Activated CD8-positive, alpha-beta T cell treated with anti-CD3 and anti-CD28 coated beads, Interleukin-2, amount 10 ng/mL, durations not matched to agents 7 days and 5 days (primary cell): ENCODE data around the gene MOCS2. TPM values are rescaled to one million over a fixed set of nuclear protein-coding genes. Genes with fewer than 3 reads are reported as not detected.

Experiments used
- ATAC-seq: fragments of 150-1000 bp; cut with Tn5 transposase; one replicate; pipeline ENCODE4 v1.10.0; 2021; ENCODE audit warnings: moderate library complexity
- CTCF ChIA-PET: fragments of 350-600 bp; sonication (Branson Sonifier 250); formaldehyde crosslinking; loops from one replicate; lab custom pipeline; 2021; ENCODE audit warnings: antibody characterized with exemption; lab: Charles Lee
- POLR2A ChIA-PET: fragments of 350-600 bp; sonication (Branson Sonifier 250); formaldehyde crosslinking; loops from one replicate; lab custom pipeline; 2021; ENCODE audit warnings: antibody characterized with exemption; lab: Charles Lee
- DNase-seq: peaks from one replicate; pipeline ENCODE4 v3.0.0-alpha.2; 2020
- H3K27ac Mint-ChIP-seq: one replicate; pipeline ENCODE4 v1.8.0; 2021; ENCODE audit warnings: mild to moderate bottlenecking, mixed read lengths
- H3K27me3 Mint-ChIP-seq: one replicate; pipeline ENCODE4 v1.8.0; 2021; ENCODE audit warnings: low read depth, mixed read lengths
- H3K36me3 Mint-ChIP-seq: one replicate; pipeline ENCODE4 v1.8.0; 2021; ENCODE audit warnings: low read depth, mixed read lengths
- H3K4me1 Mint-ChIP-seq: one replicate; pipeline ENCODE4 v1.8.0; 2021; ENCODE audit warnings: low read depth, mixed read lengths
- H3K4me3 Mint-ChIP-seq: one replicate; pipeline ENCODE4 v1.8.0; 2021; ENCODE audit warnings: mild to moderate bottlenecking, mixed read lengths
- H3K9me3 Mint-ChIP-seq: one replicate; pipeline ENCODE4 v1.8.0; 2022; ENCODE audit warnings: mixed read lengths; ENCODE audit not compliant: insufficient read depth
- total RNA-seq, 2 experiments: library from RNA; stranded (reverse); gene quantifications; one replicate each; pipeline ENCODE4 v1.2.3, GENCODE V29; 2021

MOCS2 gene
- total RNA-seq, 2 experiments from 2014 or later, result 30.7 TPM

DNA sequence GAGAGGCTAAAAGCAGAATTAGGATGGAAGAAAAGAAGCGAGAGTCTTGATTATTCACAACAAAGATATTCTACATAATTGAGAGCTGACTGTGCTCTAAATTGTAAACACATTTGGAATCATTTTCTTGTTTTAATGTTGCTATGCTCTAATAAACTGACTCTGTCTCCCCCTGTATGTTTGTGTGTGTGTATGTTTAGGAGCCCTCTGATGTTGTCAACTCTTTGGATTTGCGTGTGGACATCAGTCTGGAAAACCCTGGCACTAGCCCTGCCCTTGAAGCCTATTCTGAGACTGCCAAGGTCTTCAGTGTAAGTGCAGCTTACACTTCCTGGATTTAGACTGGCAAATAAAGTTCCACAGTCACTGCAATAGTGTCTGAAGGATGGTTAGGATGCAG, 37.8 kb downstream of the MOCS2 start:
- Mint-ChIP-seq H3K4me1 (peaks cover 30% of the 10 kb centered on the region), H3K27ac (no peak overlapping the region), H3K4me3 (no peak overlapping the region), H3K36me3 (peaks cover 58% of the 10 kb centered on the region), H3K9me3 (no peaks in the 10 kb centered on the region), H3K27me3 (peaks cover 4% of the 10 kb centered on the region)
- DNase-seq, result no peak
- ChIA-PET CTCF (interaction anchor here (1.1 to 1.6 kb wide), 2 partner anchors 20 to 124 kb away, joined by 4 to 10 read pairs; no protein-coding TSS in a partner anchor), POLR2A (no interaction called here)
- no peak for ATAC-seq

DNA sequence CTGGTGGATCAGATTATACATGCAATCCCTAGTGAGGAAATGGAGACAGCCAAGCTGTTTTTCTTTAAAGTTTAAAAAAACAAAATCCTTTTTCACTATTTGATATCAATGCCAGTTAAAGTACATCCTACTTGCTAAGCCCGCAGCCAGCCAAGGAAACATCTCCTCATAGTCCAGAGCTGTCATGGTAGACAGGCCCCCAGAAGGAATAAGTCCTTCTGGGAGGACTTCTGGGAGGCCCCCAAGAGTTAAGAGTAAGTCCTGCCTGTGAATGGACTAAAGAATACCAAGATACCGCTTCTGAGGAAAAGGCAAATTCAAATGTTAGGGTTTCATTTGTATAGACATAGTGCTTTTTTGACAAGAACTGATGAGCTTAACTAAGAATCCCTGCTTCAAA, 38.3 kb downstream of the MOCS2 start:
- CTCF ChIA-PET, result interaction anchor here (1.1 to 1.6 kb wide), 2 partner anchors 20 to 123 kb away, joined by 4 to 10 read pairs; no protein-coding TSS in a partner anchor
- Mint-ChIP-seq H3K4me1 (peaks cover 30% of the 10 kb centered on the region), H3K27ac (no peak overlapping the region), H3K9me3 (no peaks in the 10 kb centered on the region), H3K36me3 (peaks cover 58% of the 10 kb centered on the region), H3K27me3 (peaks cover 4% of the 10 kb centered on the region), H3K4me3 (no peak overlapping the region)
- ATAC-seq, result no peak
- DNase-seq, result no peak
- POLR2A ChIA-PET, result no interaction called here

DNA sequence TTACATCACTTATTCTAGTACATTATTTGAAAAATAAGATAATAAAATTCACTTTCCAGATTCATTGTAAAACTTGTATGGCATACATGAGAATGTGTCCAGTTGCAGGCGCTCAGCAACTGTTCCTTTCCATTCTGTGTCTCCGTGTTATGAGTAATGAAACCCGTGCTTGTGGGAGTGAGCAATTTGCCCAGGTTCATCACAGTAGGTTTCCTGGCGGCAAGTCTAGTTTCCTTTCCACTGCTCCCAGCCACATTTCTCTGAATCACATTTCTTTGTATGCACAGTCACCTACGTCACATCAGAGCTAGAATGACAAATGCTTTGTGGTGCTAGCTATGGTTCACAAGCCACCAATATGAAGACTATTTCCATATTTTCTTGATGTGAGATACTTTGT, 39.9 kb downstream of the MOCS2 start:
- H3K27ac Mint-ChIP-seq, result peak overlapping the region; percentile 80
- peaks cover 5% of the 10 kb centered on the region for H3K27me3 Mint-ChIP-seq
- no peaks in the 10 kb centered on the region for H3K9me3 Mint-ChIP-seq
- ChIA-PET POLR2A (interaction anchor here (0.8 to 1.3 kb wide), 2 partner anchors 18 to 28 kb away, joined by 3 read pairs; no protein-coding TSS in a partner anchor), CTCF (interaction anchor here (0.7 to 2.6 kb wide), 12 partner anchors 8 to 125 kb away, joined by 3 to 13 read pairs (median 5); no protein-coding TSS in a partner anchor)
- peaks cover 51% of the 10 kb centered on the region for H3K36me3 Mint-ChIP-seq
- H3K4me3 Mint-ChIP-seq, result peak overlapping the region; percentile 44
- peak; percentile 82 for DNase-seq
- ATAC-seq, result peak; percentile 94
- peaks cover 30% of the 10 kb centered on the region for H3K4me1 Mint-ChIP-seq

DNA sequence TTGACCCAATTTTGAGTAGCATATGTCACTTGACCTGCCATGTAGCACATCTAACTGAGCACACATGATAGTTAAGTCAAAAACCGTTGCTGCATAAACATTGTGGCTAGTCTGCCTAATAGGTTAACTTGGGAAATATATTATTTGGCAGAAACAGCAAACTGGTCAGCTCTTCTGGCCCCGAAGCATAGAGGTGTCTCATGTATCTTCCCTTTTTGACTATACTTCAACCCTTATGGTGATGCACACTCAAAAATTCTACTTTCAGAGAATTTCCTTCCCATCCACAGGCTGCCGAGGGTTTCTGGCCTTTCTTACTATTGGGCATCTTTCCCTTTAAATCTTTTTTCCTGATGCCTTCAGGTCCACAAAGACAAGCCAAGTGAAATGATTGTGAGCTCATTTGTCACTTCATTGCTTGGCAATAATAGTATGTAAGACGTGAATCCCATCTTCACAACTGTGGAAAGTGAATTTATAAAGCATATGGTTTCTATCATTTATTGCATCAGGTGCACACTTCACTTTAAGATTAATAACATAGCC, 41.2 kb downstream of the MOCS2 start:
- Mint-ChIP-seq H3K4me1 (peaks cover 30% of the 10 kb centered on the region), H3K27ac (no peak overlapping the region), H3K4me3 (no peak overlapping the region), H3K27me3 (peaks cover 4% of the 10 kb centered on the region), H3K36me3 (peaks cover 43% of the 10 kb centered on the region), H3K9me3 (no peaks in the 10 kb centered on the region)
- POLR2A ChIA-PET, result interaction anchor here (1.0 kb wide), 1 partner anchor 20 kb away, joined by 3 read pairs; no protein-coding TSS in a partner anchor
- no peak for DNase-seq
- no peak for ATAC-seq
- CTCF ChIA-PET, result interaction anchor here (1.1 to 2.6 kb wide), 4 partner anchors 10 to 124 kb away, joined by 3 to 13 read pairs (median 8); no protein-coding TSS in a partner anchor

DNA sequence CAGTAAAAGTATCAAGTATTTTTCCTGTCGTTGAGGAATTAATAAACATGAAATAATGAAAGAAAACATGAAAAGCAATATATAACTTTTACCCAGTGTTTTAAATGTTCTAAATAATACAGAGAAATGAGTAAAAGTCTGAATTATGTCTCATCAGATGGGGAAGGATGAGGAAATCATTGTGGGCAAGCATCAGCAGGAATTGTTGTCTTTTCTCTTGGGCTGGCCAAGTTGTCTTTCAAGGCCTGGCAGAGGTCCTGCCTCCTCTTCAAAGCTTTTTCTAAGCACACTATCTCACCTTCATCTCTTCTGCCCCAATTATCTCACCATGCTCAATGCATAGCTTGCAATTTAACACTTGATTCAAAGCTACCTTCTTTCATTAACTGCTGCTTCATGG, 41.9 kb downstream of the MOCS2 start:
- peaks cover 38% of the 10 kb centered on the region for H3K36me3 Mint-ChIP-seq
- no peak overlapping the region for H3K4me3 Mint-ChIP-seq
- ChIA-PET POLR2A (interaction anchor here (1.0 kb wide), 1 partner anchor 19 kb away, joined by 3 read pairs; no protein-coding TSS in a partner anchor), CTCF (interaction anchor here (1.1 to 2.6 kb wide), 3 partner anchors 27 to 123 kb away, joined by 3 to 13 read pairs (median 10); no protein-coding TSS in a partner anchor)
- DNase-seq (no peak), ATAC-seq (no peak)
- H3K9me3 Mint-ChIP-seq, result no peaks in the 10 kb centered on the region
- H3K4me1 Mint-ChIP-seq, result peaks cover 30% of the 10 kb centered on the region
- H3K27me3 Mint-ChIP-seq, result peaks cover 2% of the 10 kb centered on the region
- no peak overlapping the region for H3K27ac Mint-ChIP-seq

DNA sequence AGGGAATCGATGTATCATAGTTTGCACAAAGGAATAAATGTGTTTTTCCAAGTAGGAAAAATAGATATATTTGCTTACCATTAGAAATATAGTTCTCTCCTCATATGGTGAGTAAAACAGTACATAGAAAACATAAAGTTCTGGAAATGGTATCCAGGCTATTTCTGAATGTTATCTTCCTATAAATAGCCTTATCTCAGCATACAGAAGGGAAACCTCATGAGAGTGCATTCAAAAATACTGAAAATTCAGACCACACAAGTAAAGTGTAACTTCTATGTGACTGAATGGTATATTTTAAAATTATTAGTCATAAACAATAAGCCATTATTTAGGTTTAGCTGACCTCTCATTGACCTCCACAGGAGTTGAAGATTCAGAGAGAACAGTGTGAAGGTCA, 43.5 kb downstream of the MOCS2 start:
- Mint-ChIP-seq H3K9me3 (no peaks in the 10 kb centered on the region), H3K27ac (no peak overlapping the region), H3K27me3 (peaks cover 4% of the 10 kb centered on the region), H3K4me1 (peaks cover 28% of the 10 kb centered on the region), H3K4me3 (no peak overlapping the region), H3K36me3 (peaks cover 43% of the 10 kb centered on the region)
- DNase-seq (no peak), ATAC-seq (no peak)
- POLR2A ChIA-PET, result no interaction called here
- CTCF ChIA-PET, result no interaction called here

DNA sequence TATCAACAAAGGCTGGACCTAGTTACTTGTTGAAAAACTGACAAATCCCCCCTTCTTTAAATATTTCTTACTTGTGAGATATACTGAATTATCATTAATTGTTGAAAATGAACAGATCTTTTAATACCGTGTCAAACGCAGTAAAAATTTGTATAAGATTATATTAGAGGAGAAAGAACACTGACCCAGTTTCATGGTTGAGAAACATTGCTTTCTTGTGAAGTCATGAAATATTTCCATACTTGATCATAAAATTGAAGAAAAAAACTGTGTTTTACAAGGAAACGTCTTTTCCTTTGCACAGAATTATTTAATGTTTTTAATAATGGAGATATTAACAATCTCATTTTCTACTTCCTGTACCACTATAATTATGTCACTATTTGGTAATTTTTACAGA, 45.8 kb downstream of the MOCS2 start:
- no peaks in the 10 kb centered on the region for H3K9me3 Mint-ChIP-seq
- peaks cover 11% of the 10 kb centered on the region for H3K4me1 Mint-ChIP-seq
- H3K27me3 Mint-ChIP-seq, result peaks cover 7% of the 10 kb centered on the region
- ChIA-PET CTCF (interaction anchor here (1.4 kb wide), 1 partner anchor 28 kb away, joined by 3 read pairs; no protein-coding TSS in a partner anchor), POLR2A (no interaction called here)
- ATAC-seq (no peak), DNase-seq (no peak)
- H3K36me3 Mint-ChIP-seq, result peaks cover 41% of the 10 kb centered on the region
- no peak overlapping the region for H3K4me3 Mint-ChIP-seq
- H3K27ac Mint-ChIP-seq, result no peak overlapping the region

DNA sequence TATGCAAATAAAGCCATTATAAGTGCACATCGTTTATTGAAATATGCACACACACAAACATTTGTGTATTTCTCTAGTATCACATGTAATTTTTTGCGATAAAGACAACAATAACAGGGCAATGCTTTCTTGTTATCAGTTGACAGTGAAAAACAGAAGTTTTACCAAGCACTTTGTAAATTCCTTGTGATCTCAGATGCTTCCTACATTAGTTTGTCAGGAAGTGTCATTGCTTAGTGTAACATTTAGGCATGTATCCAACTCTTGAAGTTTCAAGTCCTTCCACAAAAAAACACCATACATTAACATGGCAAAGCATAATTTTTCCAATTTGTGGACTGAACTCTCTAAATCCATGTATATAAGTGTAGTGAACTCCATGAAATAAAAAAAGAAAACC, 46.4 kb downstream of the MOCS2 start:
- CTCF ChIA-PET, result no interaction called here
- H3K36me3 Mint-ChIP-seq, result peaks cover 43% of the 10 kb centered on the region
- no peak overlapping the region for H3K27ac Mint-ChIP-seq
- H3K4me3 Mint-ChIP-seq, result no peak overlapping the region
- no peaks in the 10 kb centered on the region for H3K9me3 Mint-ChIP-seq
- DNase-seq, result no peak
- ATAC-seq, result no peak
- POLR2A ChIA-PET, result no interaction called here
- peaks cover 8% of the 10 kb centered on the region for H3K4me1 Mint-ChIP-seq
- H3K27me3 Mint-ChIP-seq, result peaks cover 8% of the 10 kb centered on the region

DNA sequence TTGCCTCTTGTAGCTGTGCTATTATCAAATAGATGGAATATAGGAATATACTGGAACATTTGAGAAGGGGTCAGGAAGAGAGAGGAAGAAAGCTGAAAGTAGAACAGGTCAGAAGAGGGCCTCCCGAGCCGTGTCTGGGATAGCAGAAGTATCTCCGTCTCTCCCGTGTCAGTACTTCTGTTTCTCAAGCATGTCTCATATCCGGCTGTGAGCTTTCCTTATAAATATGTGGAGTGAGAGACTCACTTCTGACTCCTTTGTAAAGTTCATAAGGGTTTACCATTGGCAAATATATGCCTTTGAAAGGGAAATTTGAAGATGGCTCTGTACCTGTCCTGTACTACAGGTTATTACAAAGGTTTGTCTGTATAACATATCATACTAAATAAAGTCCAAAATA, 50.3 kb downstream of the MOCS2 start:
- H3K9me3 Mint-ChIP-seq, result no peaks in the 10 kb centered on the region
- H3K4me3 Mint-ChIP-seq, result no peak overlapping the region
- ChIA-PET POLR2A (no interaction called here), CTCF (interaction anchor here (0.7 kb wide), 1 partner anchor 24 kb away, joined by 3 read pairs; no protein-coding TSS in a partner anchor)
- no peaks in the 10 kb centered on the region for H3K4me1 Mint-ChIP-seq
- ATAC-seq (no peak), DNase-seq (no peak)
- H3K27me3 Mint-ChIP-seq, result peaks cover 14% of the 10 kb centered on the region
- H3K36me3 Mint-ChIP-seq, result peaks cover 26% of the 10 kb centered on the region
- no peak overlapping the region for H3K27ac Mint-ChIP-seq

DNA sequence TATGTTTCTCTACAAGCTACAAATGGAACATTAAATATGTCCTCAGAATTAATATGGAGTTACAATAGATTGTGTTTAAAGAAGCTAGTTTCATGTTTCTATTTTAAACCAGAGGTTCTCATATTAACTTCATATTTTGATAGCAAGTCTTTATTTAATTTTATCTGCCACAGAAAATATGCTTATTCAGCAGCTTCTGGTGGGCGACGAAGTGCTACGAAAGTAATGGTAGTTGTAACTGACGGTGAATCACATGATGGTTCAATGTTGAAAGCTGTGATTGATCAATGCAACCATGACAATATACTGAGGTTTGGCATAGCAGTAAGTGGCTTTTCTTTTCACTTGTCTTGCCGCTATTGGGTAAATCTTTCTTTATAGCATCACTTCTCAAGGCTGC, 54.2 kb downstream of the MOCS2 start:
- ATAC-seq, result no peak
- no peak for DNase-seq
- H3K4me1 Mint-ChIP-seq, result no peaks in the 10 kb centered on the region
- H3K36me3 Mint-ChIP-seq, result peaks cover 15% of the 10 kb centered on the region
- H3K9me3 Mint-ChIP-seq, result no peaks in the 10 kb centered on the region
- H3K27me3 Mint-ChIP-seq, result peaks cover 11% of the 10 kb centered on the region
- no peak overlapping the region for H3K27ac Mint-ChIP-seq
- ChIA-PET POLR2A (no interaction called here), CTCF (interaction anchor here (1.1 to 3.2 kb wide), 3 partner anchors 14 to 107 kb away, joined by 3 to 13 read pairs (median 4); no protein-coding TSS in a partner anchor)
- H3K4me3 Mint-ChIP-seq, result no peak overlapping the region

DNA sequence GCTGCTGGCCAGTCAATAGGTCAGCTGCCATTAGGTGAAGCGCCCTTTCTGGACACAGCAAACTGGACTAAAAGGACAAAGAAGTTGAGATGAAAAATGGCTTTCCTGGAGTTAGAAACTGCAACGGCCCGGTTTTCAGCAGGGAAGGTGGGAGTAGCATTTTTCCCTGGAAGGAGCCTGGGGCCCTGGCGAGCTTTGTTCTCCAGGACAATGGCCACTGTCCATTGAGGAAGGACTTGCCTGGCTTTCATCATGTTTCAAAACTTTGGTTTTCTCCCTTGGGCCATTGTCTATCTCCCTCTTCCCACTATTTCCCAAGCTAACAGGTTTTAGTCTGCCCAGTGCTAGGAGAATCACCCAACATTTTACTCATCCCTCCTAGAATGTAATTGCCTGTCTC, 56.2 kb downstream of the MOCS2 start:
- DNase-seq (no peak), ATAC-seq (no peak)
- Mint-ChIP-seq H3K36me3 (peaks cover 17% of the 10 kb centered on the region), H3K4me3 (no peak overlapping the region), H3K9me3 (no peaks in the 10 kb centered on the region), H3K27me3 (peaks cover 7% of the 10 kb centered on the region), H3K27ac (no peak overlapping the region), H3K4me1 (no peaks in the 10 kb centered on the region)
- CTCF ChIA-PET, result no interaction called here
- POLR2A ChIA-PET, result no interaction called here

DNA sequence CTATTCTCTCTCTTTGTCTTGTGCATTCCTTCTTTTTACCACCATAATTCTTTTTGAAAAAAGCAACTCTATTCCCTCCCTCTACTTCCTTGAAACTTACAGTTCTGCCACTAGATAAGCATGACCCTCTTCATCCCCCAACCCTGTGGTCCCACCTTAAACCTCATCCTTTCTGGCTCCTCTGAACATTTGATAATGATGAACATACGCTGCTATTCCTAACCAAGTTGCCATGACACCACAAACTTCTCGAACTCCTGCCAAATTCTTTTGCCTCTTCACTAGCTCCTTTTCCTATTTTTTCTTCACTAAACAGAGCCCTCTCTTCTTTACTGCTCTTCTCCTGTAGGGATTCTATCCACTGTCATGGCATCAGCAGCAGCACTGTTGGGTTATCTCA, 57.1 kb downstream of the MOCS2 start:
- no peak for DNase-seq
- H3K4me1 Mint-ChIP-seq, result peaks cover 2% of the 10 kb centered on the region
- POLR2A ChIA-PET, result interaction anchor here (0.5 kb wide), 1 partner anchor 71 kb away, joined by 3 read pairs; no protein-coding TSS in a partner anchor
- H3K4me3 Mint-ChIP-seq, result no peak overlapping the region
- H3K27ac Mint-ChIP-seq, result no peak overlapping the region
- no peak for ATAC-seq
- peaks cover 4% of the 10 kb centered on the region for H3K27me3 Mint-ChIP-seq
- no peaks in the 10 kb centered on the region for H3K9me3 Mint-ChIP-seq
- peaks cover 19% of the 10 kb centered on the region for H3K36me3 Mint-ChIP-seq
- CTCF ChIA-PET, result interaction anchor here (0.6 to 2.3 kb wide), 2 partner anchors 36 to 104 kb away, joined by 3 to 9 read pairs; no protein-coding TSS in a partner anchor
